ENCODE results near the gene PAX2.

GRCh38 chr10:100775386-100775785 lies 30.0 kb downstream of the PAX2 start:
- no peak for TF ChIP-seq CTCF (IDR thresholded peaks at IDR 0.05)
- TF ChIP-seq POLR2A (IDR thresholded peaks at IDR 0.05): no peak

Measured in testis (tissue), 2 donors.